HG02970 (cell line): Measurements from ENCODE around the gene SIM2.

ENCODE experiments used
- ATAC-seq: cut with Tn5 transposase; IDR thresholded peaks from one replicate; pipeline ENCODE4 v1.9.1; 2021; ENCODE audit warnings: mild to moderate bottlenecking, moderate library complexity, moderate number of reproducible peaks; ENCODE audit not compliant: unreplicated experiment, low FRiP score

SIM2 gene

GRCh38 chr21:36732761-36733160, 33.8 kb downstream of the SIM2 start:
- no peak for ATAC-seq

- no peak for ATAC-seq
These were observed 34.9 kb downstream of the SIM2 start for GRCh38 chr21:36733857-36734256.

- no peak for ATAC-seq
These were observed 35.7 kb downstream of the SIM2 start for GRCh38 chr21:36734367-36735200.

- ATAC-seq = no peak
These were observed 36.2 kb downstream of the SIM2 start for GRCh38 chr21:36735201-36735515.

GRCh38 chr21:36735724-36736320, 36.9 kb downstream of the SIM2 start:
- no peak for ATAC-seq

- ATAC-seq = no peak
These were observed 39.7 kb downstream of the SIM2 start for GRCh38 chr21:36738489-36739126.

- ATAC-seq = no peak
These were observed 42.6 kb downstream of the SIM2 start for GRCh38 chr21:36741506-36741905.

- no peak for ATAC-seq
These were observed 44.1 kb downstream of the SIM2 start for GRCh38 chr21:36743008-36743407.

- ATAC-seq = no peak
These were observed 44.5 kb downstream of the SIM2 start for GRCh38 chr21:36743446-36743845.

GRCh38 chr21:36744190-36744559, 45.3 kb downstream of the SIM2 start:
- ATAC-seq = no peak

GRCh38 chr21:36744560-36745231, 45.8 kb downstream of the SIM2 start:
- ATAC-seq = no peak

GRCh38 chr21:36745459-36745858, 46.5 kb downstream of the SIM2 start:
- no peak for ATAC-seq

- ATAC-seq = no peak
These were observed 48.3 kb downstream of the SIM2 start for GRCh38 chr21:36747041-36747814.

GRCh38 chr21:36747815-36748383, 49.0 kb downstream of the SIM2 start:
- ATAC-seq = no peak

- ATAC-seq = no peak
These were observed 51.1 kb downstream of the SIM2 start for GRCh38 chr21:36749935-36750575.

GRCh38 chr21:36750576-36750959, 51.7 kb downstream of the SIM2 start:
- no peak for ATAC-seq

- no peak for ATAC-seq
These were observed 52.5 kb downstream of the SIM2 start for GRCh38 chr21:36751383-36751782.

GRCh38 chr21:36753556-36753955, 54.6 kb downstream of the SIM2 start:
- no peak for ATAC-seq

GRCh38 chr21:36754241-36754898, 55.5 kb downstream of the SIM2 start:
- no peak for ATAC-seq
